ENCODE results near the gene INSYN2B. TPM values are rescaled to one million over a fixed set of nuclear protein-coding genes. Genes with fewer than 3 reads are reported as not detected.

The INSYN2B gene
- total RNA-seq, 1 donor from 2014 or later = 0.25 TPM

DNA sequence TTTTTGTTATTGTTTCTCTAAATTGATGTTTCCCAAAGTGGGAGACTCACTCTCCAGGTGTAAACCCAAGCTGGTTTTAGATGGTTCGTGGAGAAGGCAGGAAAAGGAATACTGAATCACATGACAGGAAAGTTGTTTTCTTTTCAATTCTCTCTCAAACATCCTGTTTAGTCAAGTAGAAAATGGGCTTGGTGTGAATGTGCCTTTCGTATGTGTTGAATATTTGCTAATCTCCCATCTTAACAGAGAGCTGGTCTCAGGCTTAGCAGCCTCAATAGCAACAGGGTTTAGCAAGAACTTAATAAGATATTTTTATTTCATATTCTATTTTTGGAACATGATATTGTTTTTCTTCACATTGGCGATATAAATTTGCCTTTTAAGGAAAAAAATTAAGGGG is 119.7 kb downstream of the INSYN2B start:
- intact Hi-C loops (cut with DNase I) = no loop called here
- TF ChIP-seq POLR2AphosphoS5 (IDR thresholded peaks at IDR 0.05; ENCODE audit: insufficient read depth in 1 of 2, low read depth in 1 of 2) (no peak), POLR2A (IDR thresholded peaks at IDR 0.05) (no peak)
- TF ChIP-seq, protein P1, sequence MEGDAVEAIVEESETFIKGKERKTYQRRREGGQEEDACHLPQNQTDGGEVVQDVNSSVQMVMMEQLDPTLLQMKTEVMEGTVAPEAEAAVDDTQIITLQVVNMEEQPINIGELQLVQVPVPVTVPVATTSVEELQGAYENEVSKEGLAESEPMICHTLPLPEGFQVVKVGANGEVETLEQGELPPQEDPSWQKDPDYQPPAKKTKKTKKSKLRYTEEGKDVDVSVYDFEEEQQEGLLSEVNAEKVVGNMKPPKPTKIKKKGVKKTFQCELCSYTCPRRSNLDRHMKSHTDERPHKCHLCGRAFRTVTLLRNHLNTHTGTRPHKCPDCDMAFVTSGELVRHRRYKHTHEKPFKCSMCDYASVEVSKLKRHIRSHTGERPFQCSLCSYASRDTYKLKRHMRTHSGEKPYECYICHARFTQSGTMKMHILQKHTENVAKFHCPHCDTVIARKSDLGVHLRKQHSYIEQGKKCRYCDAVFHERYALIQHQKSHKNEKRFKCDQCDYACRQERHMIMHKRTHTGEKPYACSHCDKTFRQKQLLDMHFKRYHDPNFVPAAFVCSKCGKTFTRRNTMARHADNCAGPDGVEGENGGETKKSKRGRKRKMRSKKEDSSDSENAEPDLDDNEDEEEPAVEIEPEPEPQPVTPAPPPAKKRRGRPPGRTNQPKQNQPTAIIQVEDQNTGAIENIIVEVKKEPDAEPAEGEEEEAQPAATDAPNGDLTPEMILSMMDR (IDR thresholded peaks at IDR 0.05) = no peak
- no peaks in the 10 kb centered on the region for H3K36me3 ChIP-seq

DNA sequence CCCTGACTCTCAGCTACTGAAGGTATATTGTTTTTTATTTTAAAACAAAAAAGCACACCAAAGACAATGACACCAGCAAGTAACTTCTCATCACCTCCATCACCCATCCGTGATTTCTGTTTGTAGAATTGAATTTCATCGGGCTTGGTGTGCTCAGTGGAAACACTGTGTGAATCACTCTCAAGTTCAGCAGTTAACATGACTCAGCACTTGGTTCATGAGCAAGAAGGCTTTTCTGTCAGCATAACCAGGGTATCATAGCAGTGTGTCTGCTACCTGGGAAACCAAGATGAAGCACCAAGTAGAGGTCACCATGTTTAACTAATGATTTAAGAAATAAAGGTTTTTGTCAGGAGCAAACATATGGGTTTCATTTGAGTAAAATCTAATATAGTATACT is 123.7 kb downstream of the INSYN2B start:
- no peak overlapping the region for H3K4me3 ChIP-seq
- H3K9me3 ChIP-seq = no peaks in the 10 kb centered on the region
- no peak for DNase-seq (ENCODE audit: extremely low spot score in 2 of 2)
- H3K27me3 ChIP-seq = no peaks in the 10 kb centered on the region
- no peak for TF ChIP-seq POLR2A (IDR thresholded peaks at IDR 0.05)
- TF ChIP-seq POLR2AphosphoS5 (IDR thresholded peaks at IDR 0.05; ENCODE audit: insufficient read depth in 1 of 2, low read depth in 1 of 2) = no peak
- TF ChIP-seq, protein P1 (IDR thresholded peaks at IDR 0.05) = no peak
- no peaks in the 10 kb centered on the region for H3K36me3 ChIP-seq
- H3K27ac ChIP-seq = no peak overlapping the region
- no peaks in the 10 kb centered on the region for H3K4me1 ChIP-seq
- intact Hi-C loops (cut with DNase I) = no loop called here

More for the DNA sequence above, 119.7 kb downstream of the INSYN2B start:
- H3K4me1 ChIP-seq = no peaks in the 10 kb centered on the region
- H3K27me3 ChIP-seq = no peaks in the 10 kb centered on the region
- H3K4me3 ChIP-seq = no peak overlapping the region
- no peak for DNase-seq (ENCODE audit: extremely low spot score in 2 of 2)
- no peaks in the 10 kb centered on the region for H3K9me3 ChIP-seq
- no peak overlapping the region for H3K27ac ChIP-seq

DNA sequence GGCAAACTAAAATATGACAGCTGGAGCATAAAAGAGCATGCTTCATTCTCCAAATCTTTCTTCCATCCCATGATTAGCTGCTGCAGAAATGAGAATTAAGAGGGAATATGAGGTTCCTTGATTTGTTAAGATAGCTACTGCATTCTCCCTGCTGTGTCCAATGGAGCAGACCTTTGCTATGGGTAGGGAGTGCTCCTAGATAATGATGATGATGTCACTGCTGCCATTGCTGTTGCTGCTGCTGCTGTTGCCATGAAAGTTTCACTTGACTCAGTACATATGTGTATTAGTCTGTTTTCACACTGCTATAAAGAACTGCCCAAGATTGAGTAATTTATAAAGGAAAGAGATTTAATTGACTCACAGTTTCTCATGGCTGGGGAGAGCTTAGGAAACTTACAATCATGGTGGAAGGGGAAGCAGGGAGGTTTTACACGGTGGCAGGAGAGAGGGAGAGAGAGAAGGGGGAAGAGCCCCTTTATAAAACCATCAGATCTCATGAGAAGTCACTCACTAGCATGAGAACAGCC is 128.9 kb downstream of the INSYN2B start:
- H3K9me3 ChIP-seq = no peaks in the 10 kb centered on the region
- intact Hi-C loops (cut with DNase I) = no loop called here
- no peak overlapping the region for H3K27ac ChIP-seq
- no peak overlapping the region for H3K4me3 ChIP-seq
- no peak for DNase-seq (ENCODE audit: extremely low spot score in 2 of 2)
- no peak for TF ChIP-seq POLR2AphosphoS5 (IDR thresholded peaks at IDR 0.05; ENCODE audit: insufficient read depth in 1 of 2, low read depth in 1 of 2)
- no peak for TF ChIP-seq POLR2A (IDR thresholded peaks at IDR 0.05)
- TF ChIP-seq, protein P1 (IDR thresholded peaks at IDR 0.05) = no peak
- no peaks in the 10 kb centered on the region for H3K27me3 ChIP-seq
- H3K4me1 ChIP-seq = no peaks in the 10 kb centered on the region
- H3K36me3 ChIP-seq = no peaks in the 10 kb centered on the region

DNA sequence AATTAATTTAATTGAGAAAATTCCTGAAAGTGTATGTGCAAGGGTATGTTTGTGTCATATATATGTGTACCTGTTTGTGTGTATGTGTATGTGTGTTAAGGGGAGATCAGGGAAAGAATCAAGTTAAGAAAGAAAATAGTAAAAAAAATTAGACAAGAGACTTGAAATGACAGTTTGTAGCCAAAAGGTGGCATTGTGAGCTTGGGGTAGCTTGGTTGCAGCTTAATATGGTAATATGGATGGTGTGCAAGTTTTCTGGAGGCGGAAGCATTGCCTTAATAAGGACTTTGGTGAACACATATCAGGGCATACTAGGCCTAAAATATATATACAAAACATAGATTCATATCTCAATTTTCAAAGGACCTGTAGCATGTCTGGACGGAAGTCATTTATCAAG is 129.9 kb downstream of the INSYN2B start:
- Histone ChIP-seq H3K4me1 (no peaks in the 10 kb centered on the region), H3K27ac (no peak overlapping the region), H3K9me3 (no peaks in the 10 kb centered on the region), H3K27me3 (no peaks in the 10 kb centered on the region), H3K4me3 (no peak overlapping the region), H3K36me3 (no peaks in the 10 kb centered on the region)
- intact Hi-C loops (cut with DNase I) = no loop called here
- DNase-seq (ENCODE audit: extremely low spot score in 2 of 2) = no peak
- TF ChIP-seq POLR2AphosphoS5 (IDR thresholded peaks at IDR 0.05; ENCODE audit: insufficient read depth in 1 of 2, low read depth in 1 of 2) (no peak), POLR2A (IDR thresholded peaks at IDR 0.05) (no peak)
- TF ChIP-seq, protein P1 (IDR thresholded peaks at IDR 0.05) = no peak

DNA sequence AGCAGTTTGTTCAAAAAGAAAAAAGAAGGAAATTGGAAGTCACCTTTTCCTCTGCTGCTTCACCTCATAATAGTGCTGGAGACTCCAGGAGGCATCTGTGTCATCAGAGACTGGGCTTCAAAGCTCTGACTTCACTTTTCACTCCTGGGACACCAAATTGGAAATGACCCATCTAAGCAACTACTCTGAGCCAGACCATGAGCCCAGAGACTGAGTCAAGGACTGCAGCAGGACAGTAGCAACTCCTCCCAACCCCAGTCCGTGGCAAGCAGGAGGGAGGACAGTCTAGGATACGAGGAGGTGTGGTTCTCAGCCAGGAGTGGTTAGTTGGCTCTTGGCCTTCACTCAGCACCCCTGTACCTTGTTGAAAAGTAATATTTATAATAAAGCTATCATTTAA is 131.5 kb downstream of the INSYN2B start:
- DNase-seq (ENCODE audit: extremely low spot score in 2 of 2) = no peak
- H3K4me1 ChIP-seq = no peaks in the 10 kb centered on the region
- H3K9me3 ChIP-seq = no peaks in the 10 kb centered on the region
- H3K36me3 ChIP-seq = no peaks in the 10 kb centered on the region
- no peaks in the 10 kb centered on the region for H3K27me3 ChIP-seq
- no peak for TF ChIP-seq POLR2AphosphoS5 (IDR thresholded peaks at IDR 0.05; ENCODE audit: insufficient read depth in 1 of 2, low read depth in 1 of 2)
- TF ChIP-seq, protein P1 (IDR thresholded peaks at IDR 0.05) = no peak
- TF ChIP-seq POLR2A (IDR thresholded peaks at IDR 0.05) = no peak
- H3K27ac ChIP-seq = no peak overlapping the region
- intact Hi-C loops (cut with DNase I) = no loop called here
- no peak overlapping the region for H3K4me3 ChIP-seq
